Thyroid gland (tissue), 4 donors: ENCODE results near the gene TMEM44.

Source experiments
- CTCF ChIP-seq, 6 experiments: fragments of 200-600 bp in 3 of 6; fragments of 450-650 bp in 3 of 6; sonication (generic) in 3 of 6; IDR thresholded peaks; one replicate each; pipeline ENCODE4 v1.5.1; 2016 to 2019; ENCODE audit warnings: antibody characterized with exemption in 6 of 6, mild to moderate bottlenecking in 2 of 6, inconsistent platforms in 1 of 6, moderate library complexity in 1 of 6
- POLR2A ChIP-seq, 2 donors: fragments of 450-650 bp; IDR thresholded peaks; one replicate each; pipeline ENCODE4 v1.6.1; 2017; ENCODE audit warnings: antibody characterized with exemption in 2 of 2, mild to moderate bottlenecking in 2 of 2, moderate library complexity in 1 of 2

DNA sequence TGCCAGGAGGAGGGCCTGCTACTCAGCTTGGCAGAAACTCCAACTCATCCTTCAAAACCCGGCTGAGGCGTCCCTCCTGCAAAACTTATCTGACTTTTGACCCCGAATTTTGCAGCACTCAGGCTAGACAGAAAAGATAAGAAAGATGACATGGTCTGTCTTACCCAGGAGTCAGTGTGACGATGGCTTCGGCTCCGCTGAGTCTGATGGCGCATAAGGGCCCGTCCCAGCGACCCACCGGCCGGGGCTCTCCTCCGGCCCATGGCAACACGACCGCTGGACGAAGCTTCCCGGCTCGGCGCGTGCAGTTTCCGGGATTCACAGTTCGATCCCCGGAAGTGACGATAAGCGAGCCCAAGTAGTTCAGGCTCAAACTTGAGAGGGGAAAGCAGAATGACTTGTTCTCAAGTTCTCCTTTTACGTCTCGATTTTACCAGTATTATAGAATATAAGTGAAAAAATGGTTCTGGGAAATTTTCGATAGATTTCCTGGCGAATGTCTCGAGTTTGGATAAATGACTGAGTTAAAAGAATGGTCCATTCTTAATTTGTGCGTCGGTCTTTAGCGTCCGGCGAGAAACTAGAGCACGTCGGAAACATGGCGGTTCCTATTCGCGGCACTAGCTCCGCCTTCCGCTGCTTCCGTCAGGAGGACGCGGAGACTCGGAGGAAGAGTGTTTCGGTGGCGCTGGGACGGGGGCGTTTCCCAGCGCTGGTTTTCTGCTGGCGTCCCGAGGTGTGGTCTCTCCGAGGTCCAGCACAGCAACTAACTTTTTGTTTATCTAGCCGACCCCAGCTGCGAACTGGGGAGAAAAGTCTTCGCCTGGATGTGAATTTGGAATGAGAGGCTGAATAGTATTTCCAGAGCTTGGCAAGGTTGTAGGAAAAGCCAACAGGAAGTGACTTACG, 38.9 kb upstream of the TMEM44 start, which contains the start of gene LSG1:
- TF ChIP-seq CTCF (IDR thresholded peaks at IDR 0.05): no peak
- TF ChIP-seq POLR2A (IDR thresholded peaks at IDR 0.05): peak in 1 of 2 donors; percentile 37
